WTC11 (cell line): Measurements from ENCODE around the gene FSHR. TPM values are rescaled to one million over a fixed set of nuclear protein-coding genes. Genes with fewer than 3 reads are reported as not detected.

ENCODE experiments used
- ATAC-seq: fragments of 200-7000 bp; cut with Tn5 transposase; 2 replicates; pipeline ENCODE4 v1.10.0; 2021; ENCODE audit warnings: mild to moderate bottlenecking, moderate library complexity
- CTCF ChIA-PET: fragments of 300-600 bp; sonication (Branson Sonifier 250); formaldehyde crosslinking; loops from one replicate; lab custom pipeline; 2021; ENCODE audit warnings: antibody characterized with exemption; lab: Charles Lee
- POLR2A ChIA-PET: fragments of 350-600 bp; sonication (Branson Sonifier 250); formaldehyde crosslinking; loops from one replicate; lab custom pipeline; 2021; ENCODE audit warnings: antibody characterized with exemption; lab: Charles Lee
- DNase-seq: peaks from one replicate; pipeline ENCODE4 v3.0.0; 2021; ENCODE audit warnings: low spot score
- H3K27ac Mint-ChIP-seq: 2 replicates; pipeline ENCODE4 v1.8.0; 2021; ENCODE audit warnings: mixed read lengths
- H3K27me3 Mint-ChIP-seq: 2 replicates; pipeline ENCODE4 v1.8.0; 2021; ENCODE audit warnings: low read depth, mild to moderate bottlenecking, moderate library complexity, mixed read lengths
- H3K36me3 Mint-ChIP-seq: 2 replicates; pipeline ENCODE4 v1.8.0; 2021; ENCODE audit warnings: mixed read lengths
- H3K4me1 Mint-ChIP-seq: 2 replicates; pipeline ENCODE4 v1.8.0; 2022; ENCODE audit warnings: mixed read lengths
- H3K4me3 Mint-ChIP-seq: 2 replicates; pipeline ENCODE4 v1.8.0; 2021; ENCODE audit warnings: mild to moderate bottlenecking, moderate library complexity, mixed read lengths
- H3K9me3 Mint-ChIP-seq: 2 replicates; pipeline ENCODE4 v1.8.0; 2021; ENCODE audit warnings: mixed read lengths
- CBFB ChIP-seq: sonication (generic); formaldehyde crosslinking; IDR thresholded peaks from 2 replicates; pipeline ENCODE4 v1.8.1; 2022; ENCODE audit warnings: mild to moderate bottlenecking, low read depth, missing genetic modification reagents
- CREB1 ChIP-seq: sonication (generic); formaldehyde crosslinking; IDR thresholded peaks from 2 replicates; pipeline ENCODE4 v1.8.0; 2023; ENCODE audit warnings: mild to moderate bottlenecking, missing genetic modification reagents
- GABPB1 ChIP-seq: sonication (generic); formaldehyde crosslinking; IDR thresholded peaks from 2 replicates; pipeline ENCODE4 v1.8.1; 2023; ENCODE audit warnings: mild to moderate bottlenecking, missing genetic modification reagents
- JUN ChIP-seq: sonication (generic); formaldehyde crosslinking; IDR thresholded peaks from 2 replicates; pipeline ENCODE4 v1.8.0; 2023; ENCODE audit warnings: mild to moderate bottlenecking, missing genetic modification reagents
- KAT7 ChIP-seq: sonication (generic); formaldehyde crosslinking; IDR thresholded peaks from 2 replicates; pipeline ENCODE4 v1.8.1; 2023; ENCODE audit warnings: missing genetic modification reagents, mild to moderate bottlenecking, borderline replicate concordance
- MYBL2 ChIP-seq: sonication (generic); formaldehyde crosslinking; IDR thresholded peaks from 2 replicates; pipeline ENCODE4 v1.8.1; 2023; ENCODE audit warnings: mild to moderate bottlenecking, moderate library complexity, missing genetic modification reagents
- NFE2L1 ChIP-seq: sonication (generic); formaldehyde crosslinking; IDR thresholded peaks from 2 replicates; pipeline ENCODE4 v1.8.1; 2023; ENCODE audit warnings: missing genetic modification reagents
- NR3C1 ChIP-seq: sonication (generic); formaldehyde crosslinking; conservative IDR thresholded peaks from 2 replicates; pipeline ENCODE4 v1.8.1; 2023; ENCODE audit warnings: low read depth, mild to moderate bottlenecking, missing genetic modification reagents
- RELA ChIP-seq: sonication (generic); formaldehyde crosslinking; IDR thresholded peaks from 2 replicates; pipeline ENCODE4 v1.8.1; 2022; ENCODE audit warnings: missing genetic modification reagents, mild to moderate bottlenecking, borderline replicate concordance
- SP1 ChIP-seq: sonication (generic); formaldehyde crosslinking; conservative IDR thresholded peaks from 2 replicates; pipeline ENCODE4 v1.8.1; 2022; ENCODE audit warnings: missing genetic modification reagents
- ZBTB21 ChIP-seq: sonication (generic); formaldehyde crosslinking; IDR thresholded peaks from 2 replicates; pipeline ENCODE4 v1.8.1; 2023; ENCODE audit warnings: mild to moderate bottlenecking, missing genetic modification reagents, borderline replicate concordance
- ZNF263 ChIP-seq: sonication (generic); formaldehyde crosslinking; IDR thresholded peaks from 2 replicates; pipeline ENCODE4 v1.8.1; 2022; ENCODE audit warnings: low read depth, mild to moderate bottlenecking, moderate library complexity, missing genetic modification reagents
- ZNF317 ChIP-seq: sonication (generic); formaldehyde crosslinking; IDR thresholded peaks from 2 replicates; pipeline ENCODE4 v1.8.1; 2023; ENCODE audit warnings: low read depth, mild to moderate bottlenecking, moderate library complexity, missing genetic modification reagents, borderline replicate concordance
- ZNF423 ChIP-seq: fragments of 250-450 bp; sonication (Bioruptor Pico); IDR thresholded peaks from 2 replicates; pipeline ENCODE4 v2.1.2; 2022; ENCODE audit warnings: mild to moderate bottlenecking, moderate library complexity
- total RNA-seq: library from RNA; stranded (reverse); gene quantifications from 3 replicates; pipeline ENCODE4 v1.2.3, GENCODE V29; 2021
- TF ChIP-seq, protein P1 (sequence below): sonication (generic); formaldehyde crosslinking; IDR thresholded peaks from 2 replicates; pipeline ENCODE4 v1.8.0; 2023; ENCODE audit warnings: missing genetic modification reagents, mild to moderate bottlenecking, borderline replicate concordance
- TF ChIP-seq, protein P2 (sequence below): sonication (generic); formaldehyde crosslinking; IDR thresholded peaks from 2 replicates; pipeline ENCODE4 v1.8.0; 2022; ENCODE audit warnings: mild to moderate bottlenecking, missing genetic modification reagents
- TF ChIP-seq, protein P3 (sequence below): fragments of 250-450 bp; sonication (Bioruptor Pico); IDR thresholded peaks from 2 replicates; pipeline ENCODE4 v1.8.0; 2021; ENCODE audit warnings: mild to moderate bottlenecking
- TF ChIP-seq, protein P4 (sequence below): sonication (generic); formaldehyde crosslinking; IDR thresholded peaks from 2 replicates; pipeline ENCODE4 v1.8.0; 2023; ENCODE audit warnings: missing genetic modification reagents
- TF ChIP-seq, protein P5 (sequence below): sonication (generic); formaldehyde crosslinking; IDR thresholded peaks from 2 replicates; pipeline ENCODE4 v1.8.0; 2022; ENCODE audit warnings: mild to moderate bottlenecking, missing genetic modification reagents

Gene FSHR
- total RNA-seq, 1 experiment from 2014 or later, result not detected

DNA sequence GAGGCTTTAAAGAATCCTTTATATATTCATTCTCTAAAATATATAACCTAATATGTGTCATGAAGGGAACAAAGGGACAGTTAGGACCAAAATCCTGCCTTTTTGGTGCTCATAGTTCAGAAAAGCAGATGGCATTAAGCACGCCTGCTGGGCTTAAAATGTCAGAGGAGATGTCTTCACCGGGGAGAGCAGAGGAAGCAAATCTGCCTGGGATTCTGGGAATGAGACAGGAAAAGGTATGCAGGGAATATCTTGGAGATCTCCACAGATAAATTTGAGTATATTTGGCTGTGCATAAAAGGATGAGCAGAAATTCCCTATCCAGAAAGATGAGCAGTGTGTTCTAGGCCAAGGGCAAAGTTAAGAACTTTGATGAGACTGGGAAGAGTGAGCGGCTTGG lies 45.5 kb downstream of the FSHR start:
- Mint-ChIP-seq H3K27me3 (no peaks in the 10 kb centered on the region), H3K4me1 (no peaks in the 10 kb centered on the region), H3K27ac (no peak overlapping the region), H3K36me3 (no peaks in the 10 kb centered on the region), H3K9me3 (no peaks in the 10 kb centered on the region), H3K4me3 (no peak overlapping the region)
- DNase-seq (no peak), ATAC-seq (no peak)
- TF ChIP-seq RELA, result no peak
- CTCF ChIA-PET, result no interaction called here
- POLR2A ChIA-PET, result no interaction called here

DNA sequence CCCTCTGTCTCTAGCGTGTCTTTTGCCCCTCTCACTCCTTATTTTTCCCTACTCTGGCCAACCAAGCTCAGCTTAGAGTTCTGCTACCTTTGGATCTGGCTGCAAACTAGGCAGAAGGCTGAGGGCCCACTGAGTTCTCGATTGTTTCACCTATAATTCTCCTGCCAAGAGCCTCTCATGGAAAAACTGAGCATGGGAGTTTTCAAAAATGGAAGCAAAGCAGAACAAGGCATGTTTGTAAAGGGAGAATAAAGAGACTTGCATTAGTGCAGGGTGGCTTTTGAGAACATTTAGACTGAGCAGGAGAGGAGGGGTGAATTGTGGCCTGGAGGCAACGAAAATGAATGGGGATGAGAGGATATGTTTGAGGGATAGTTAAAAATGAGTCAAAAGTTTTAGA lies 45.9 kb downstream of the FSHR start:
- DNase-seq, result no peak

DNA sequence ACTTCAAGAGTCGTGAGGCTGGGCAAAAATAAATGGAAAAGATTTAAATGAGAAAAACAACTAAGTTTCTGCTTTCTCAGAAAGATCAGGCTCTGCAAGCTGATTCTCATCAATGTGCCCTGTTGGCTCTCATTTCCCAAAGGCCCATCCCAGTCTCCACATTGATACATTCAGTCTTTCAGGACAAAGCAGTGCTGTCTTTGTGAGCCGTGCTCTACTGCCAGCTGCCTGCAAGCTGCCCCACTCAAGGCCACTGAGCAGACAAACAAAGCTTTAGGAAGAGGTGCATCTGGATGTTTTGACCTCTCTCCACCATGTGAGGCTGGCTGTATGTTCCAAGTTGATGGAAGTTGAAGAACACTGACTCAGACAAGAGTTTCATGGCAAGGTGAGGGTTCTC lies 48.8 kb downstream of the FSHR start:
- no peaks in the 10 kb centered on the region for H3K36me3 Mint-ChIP-seq
- H3K27me3 Mint-ChIP-seq, result no peaks in the 10 kb centered on the region
- no peak for TF ChIP-seq NFE2L1 (CRISPR knock-in tag)
- TF ChIP-seq, protein P1, sequence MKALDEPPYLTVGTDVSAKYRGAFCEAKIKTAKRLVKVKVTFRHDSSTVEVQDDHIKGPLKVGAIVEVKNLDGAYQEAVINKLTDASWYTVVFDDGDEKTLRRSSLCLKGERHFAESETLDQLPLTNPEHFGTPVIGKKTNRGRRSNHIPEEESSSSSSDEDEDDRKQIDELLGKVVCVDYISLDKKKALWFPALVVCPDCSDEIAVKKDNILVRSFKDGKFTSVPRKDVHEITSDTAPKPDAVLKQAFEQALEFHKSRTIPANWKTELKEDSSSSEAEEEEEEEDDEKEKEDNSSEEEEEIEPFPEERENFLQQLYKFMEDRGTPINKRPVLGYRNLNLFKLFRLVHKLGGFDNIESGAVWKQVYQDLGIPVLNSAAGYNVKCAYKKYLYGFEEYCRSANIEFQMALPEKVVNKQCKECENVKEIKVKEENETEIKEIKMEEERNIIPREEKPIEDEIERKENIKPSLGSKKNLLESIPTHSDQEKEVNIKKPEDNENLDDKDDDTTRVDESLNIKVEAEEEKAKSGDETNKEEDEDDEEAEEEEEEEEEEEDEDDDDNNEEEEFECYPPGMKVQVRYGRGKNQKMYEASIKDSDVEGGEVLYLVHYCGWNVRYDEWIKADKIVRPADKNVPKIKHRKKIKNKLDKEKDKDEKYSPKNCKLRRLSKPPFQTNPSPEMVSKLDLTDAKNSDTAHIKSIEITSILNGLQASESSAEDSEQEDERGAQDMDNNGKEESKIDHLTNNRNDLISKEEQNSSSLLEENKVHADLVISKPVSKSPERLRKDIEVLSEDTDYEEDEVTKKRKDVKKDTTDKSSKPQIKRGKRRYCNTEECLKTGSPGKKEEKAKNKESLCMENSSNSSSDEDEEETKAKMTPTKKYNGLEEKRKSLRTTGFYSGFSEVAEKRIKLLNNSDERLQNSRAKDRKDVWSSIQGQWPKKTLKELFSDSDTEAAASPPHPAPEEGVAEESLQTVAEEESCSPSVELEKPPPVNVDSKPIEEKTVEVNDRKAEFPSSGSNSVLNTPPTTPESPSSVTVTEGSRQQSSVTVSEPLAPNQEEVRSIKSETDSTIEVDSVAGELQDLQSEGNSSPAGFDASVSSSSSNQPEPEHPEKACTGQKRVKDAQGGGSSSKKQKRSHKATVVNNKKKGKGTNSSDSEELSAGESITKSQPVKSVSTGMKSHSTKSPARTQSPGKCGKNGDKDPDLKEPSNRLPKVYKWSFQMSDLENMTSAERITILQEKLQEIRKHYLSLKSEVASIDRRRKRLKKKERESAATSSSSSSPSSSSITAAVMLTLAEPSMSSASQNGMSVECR, result no peak
- ATAC-seq (no peak; the same call in 1 of the 2 replicates), DNase-seq (no peak)
- ChIA-PET CTCF (no interaction called here), POLR2A (no interaction called here)
- no peak overlapping the region for H3K27ac Mint-ChIP-seq
- H3K4me3 Mint-ChIP-seq, result no peak overlapping the region
- H3K4me1 Mint-ChIP-seq, result no peaks in the 10 kb centered on the region
- H3K9me3 Mint-ChIP-seq, result no peaks in the 10 kb centered on the region

More for the DNA sequence above, 45.9 kb downstream of the FSHR start:
- ATAC-seq, result no peak
- TF ChIP-seq, protein P2, sequence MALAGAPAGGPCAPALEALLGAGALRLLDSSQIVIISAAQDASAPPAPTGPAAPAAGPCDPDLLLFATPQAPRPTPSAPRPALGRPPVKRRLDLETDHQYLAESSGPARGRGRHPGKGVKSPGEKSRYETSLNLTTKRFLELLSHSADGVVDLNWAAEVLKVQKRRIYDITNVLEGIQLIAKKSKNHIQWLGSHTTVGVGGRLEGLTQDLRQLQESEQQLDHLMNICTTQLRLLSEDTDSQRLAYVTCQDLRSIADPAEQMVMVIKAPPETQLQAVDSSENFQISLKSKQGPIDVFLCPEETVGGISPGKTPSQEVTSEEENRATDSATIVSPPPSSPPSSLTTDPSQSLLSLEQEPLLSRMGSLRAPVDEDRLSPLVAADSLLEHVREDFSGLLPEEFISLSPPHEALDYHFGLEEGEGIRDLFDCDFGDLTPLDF, result no peak
- TF ChIP-seq, protein P3, sequence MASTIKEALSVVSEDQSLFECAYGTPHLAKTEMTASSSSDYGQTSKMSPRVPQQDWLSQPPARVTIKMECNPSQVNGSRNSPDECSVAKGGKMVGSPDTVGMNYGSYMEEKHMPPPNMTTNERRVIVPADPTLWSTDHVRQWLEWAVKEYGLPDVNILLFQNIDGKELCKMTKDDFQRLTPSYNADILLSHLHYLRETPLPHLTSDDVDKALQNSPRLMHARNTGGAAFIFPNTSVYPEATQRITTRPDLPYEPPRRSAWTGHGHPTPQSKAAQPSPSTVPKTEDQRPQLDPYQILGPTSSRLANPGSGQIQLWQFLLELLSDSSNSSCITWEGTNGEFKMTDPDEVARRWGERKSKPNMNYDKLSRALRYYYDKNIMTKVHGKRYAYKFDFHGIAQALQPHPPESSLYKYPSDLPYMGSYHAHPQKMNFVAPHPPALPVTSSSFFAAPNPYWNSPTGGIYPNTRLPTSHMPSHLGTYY (CRISPR knock-in tag), result no peak
- TF ChIP-seq, protein P4, sequence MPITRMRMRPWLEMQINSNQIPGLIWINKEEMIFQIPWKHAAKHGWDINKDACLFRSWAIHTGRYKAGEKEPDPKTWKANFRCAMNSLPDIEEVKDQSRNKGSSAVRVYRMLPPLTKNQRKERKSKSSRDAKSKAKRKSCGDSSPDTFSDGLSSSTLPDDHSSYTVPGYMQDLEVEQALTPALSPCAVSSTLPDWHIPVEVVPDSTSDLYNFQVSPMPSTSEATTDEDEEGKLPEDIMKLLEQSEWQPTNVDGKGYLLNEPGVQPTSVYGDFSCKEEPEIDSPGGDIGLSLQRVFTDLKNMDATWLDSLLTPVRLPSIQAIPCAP, result no peak
- TF ChIP-seq GABPB1 (CRISPR knock-in tag) (no peak), NR3C1 (CRISPR knock-in tag) (no peak), ZNF317 (CRISPR knock-in tag) (no peak), CBFB (no peak)
- no peaks in the 10 kb centered on the region for H3K9me3 Mint-ChIP-seq
- no peak overlapping the region for H3K4me3 Mint-ChIP-seq
- POLR2A ChIA-PET, result no interaction called here
- no peaks in the 10 kb centered on the region for H3K4me1 Mint-ChIP-seq
- CTCF ChIA-PET, result no interaction called here
- H3K27me3 Mint-ChIP-seq, result no peaks in the 10 kb centered on the region
- H3K36me3 Mint-ChIP-seq, result no peaks in the 10 kb centered on the region
- H3K27ac Mint-ChIP-seq, result no peak overlapping the region

DNA sequence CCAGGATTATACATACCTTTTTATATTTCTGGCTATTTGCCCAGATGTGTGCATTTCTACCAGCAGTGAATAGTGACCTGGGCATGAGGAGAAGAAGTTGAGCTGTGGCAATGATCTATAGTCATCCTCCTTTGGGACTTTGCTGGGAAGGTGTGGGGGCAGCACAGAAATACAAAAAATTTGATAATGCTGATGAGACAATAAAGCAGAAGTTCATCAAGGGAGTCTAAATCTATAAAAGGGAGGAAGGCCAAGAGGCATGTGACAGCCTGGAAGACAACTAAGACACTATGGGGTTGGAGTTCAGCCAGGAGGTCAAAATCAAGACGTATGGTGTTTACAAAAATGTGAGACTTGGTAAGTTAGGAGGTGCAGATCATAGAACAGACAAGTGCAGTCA lies 52.2 kb downstream of the FSHR start:
- Mint-ChIP-seq H3K4me3 (no peak overlapping the region), H3K4me1 (no peaks in the 10 kb centered on the region), H3K9me3 (no peaks in the 10 kb centered on the region), H3K27me3 (no peaks in the 10 kb centered on the region), H3K36me3 (no peaks in the 10 kb centered on the region), H3K27ac (no peak overlapping the region)
- ChIA-PET CTCF (no interaction called here), POLR2A (no interaction called here)
- no peak for DNase-seq
- ATAC-seq, result no peak
- TF ChIP-seq, protein P5, sequence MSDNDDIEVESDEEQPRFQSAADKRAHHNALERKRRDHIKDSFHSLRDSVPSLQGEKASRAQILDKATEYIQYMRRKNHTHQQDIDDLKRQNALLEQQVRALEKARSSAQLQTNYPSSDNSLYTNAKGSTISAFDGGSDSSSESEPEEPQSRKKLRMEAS (CRISPR knock-in tag), result no peak
- TF ChIP-seq CREB1 (CRISPR knock-in tag), result no peak
- no peak for TF ChIP-seq SP1 (CRISPR knock-in tag)
- TF ChIP-seq ZBTB21 (CRISPR knock-in tag), result no peak
- TF ChIP-seq, protein P1, result no peak
- no peak for TF ChIP-seq ZNF263 (CRISPR knock-in tag)
- TF ChIP-seq NFE2L1 (CRISPR knock-in tag), result no peak
- no peak for TF ChIP-seq KAT7
- no peak for TF ChIP-seq JUN (CRISPR knock-in tag)
- no peak for TF ChIP-seq MYBL2 (CRISPR knock-in tag)
- TF ChIP-seq ZNF423 (CRISPR knock-in tag), result no peak
